Stimulated activated CD4-positive, alpha-beta T cell treated with anti-CD3 and anti-CD28 coated beads, TNF-alpha, amount 100 ng/mL, for 48 hours (primary cell): ENCODE measurements around the gene PITX1.

Source experiments
- DNase-seq, 3 donors: peaks; one replicate each; pipeline ENCODE4 v3.0.0-alpha.2; 2020; ENCODE audit warnings: low read depth in 3 of 3

Gene PITX1

GRCh38 chr5:135041726-135042125 lies 7.7 kb upstream of the PITX1 start:
- no peak for DNase-seq

GRCh38 chr5:135041145-135041587 lies 7.1 kb upstream of the PITX1 start:
- no peak for DNase-seq

- DNase-seq = no peak
Measured at GRCh38 chr5:135040333-135041144, 6.5 kb upstream of the PITX1 start.

GRCh38 chr5:135040034-135040332 lies 6.0 kb upstream of the PITX1 start:
- DNase-seq = no peak

- no peak for DNase-seq
Measured at GRCh38 chr5:135039271-135040033, 5.4 kb upstream of the PITX1 start.

GRCh38 chr5:135038813-135039270 lies 4.8 kb upstream of the PITX1 start:
- DNase-seq = no peak

- DNase-seq = no peak
Measured at GRCh38 chr5:135038205-135038812, 4.3 kb upstream of the PITX1 start.

- DNase-seq = no peak
Measured at GRCh38 chr5:135037519-135038204, 3.6 kb upstream of the PITX1 start.

- DNase-seq = no peak
Measured at GRCh38 chr5:135036405-135036804, 2.4 kb upstream of the PITX1 start.

GRCh38 chr5:135035678-135036030 lies 1.6 kb upstream of the PITX1 start:
- no peak for DNase-seq

- DNase-seq = no peak
Measured at GRCh38 chr5:135034963-135035677, 1.1 kb upstream of the PITX1 start.

GRCh38 chr5:135034236-135034962 lies 371 bp upstream of the PITX1 start:
- no peak for DNase-seq

- DNase-seq = no peak
Measured at GRCh38 chr5:135032999-135033861, 798 bp downstream of the PITX1 start.

- DNase-seq = no peak
Measured at GRCh38 chr5:135032695-135032998, 1.4 kb downstream of the PITX1 start.

- DNase-seq = no peak
Measured at GRCh38 chr5:135031813-135032694, 2.0 kb downstream of the PITX1 start.

GRCh38 chr5:135030956-135031812 lies 2.8 kb downstream of the PITX1 start:
- no peak for DNase-seq

- no peak for DNase-seq
Measured at GRCh38 chr5:135030123-135030955, 3.7 kb downstream of the PITX1 start.
